Esophagus muscularis mucosa (tissue), 3 donors: ENCODE measurements around the gene SEMA3G.

Experiments
- CTCF ChIP-seq, 3 experiments: fragments of 200-600 bp in 2 of 3; fragments of 450-650 bp in 1 of 3; sonication (generic) in 2 of 3; IDR thresholded peaks; one replicate each; pipeline ENCODE4 v1.5.1; 2017 to 2019; ENCODE audit warnings: antibody characterized with exemption in 3 of 3, mild to moderate bottlenecking in 2 of 3, moderate library complexity in 1 of 3
- POLR2A ChIP-seq: fragments of 450-650 bp; IDR thresholded peaks from one replicate; pipeline ENCODE4 v1.6.1; 2017; ENCODE audit warnings: antibody characterized with exemption, moderate library complexity, mild to moderate bottlenecking, low read depth
- POLR2AphosphoS5 ChIP-seq, 2 donors: sonication (generic); formaldehyde crosslinking; IDR thresholded peaks; one replicate each; pipeline ENCODE4 v1.6.1; 2017; ENCODE audit warnings: antibody characterized with exemption in 2 of 2

DNA sequence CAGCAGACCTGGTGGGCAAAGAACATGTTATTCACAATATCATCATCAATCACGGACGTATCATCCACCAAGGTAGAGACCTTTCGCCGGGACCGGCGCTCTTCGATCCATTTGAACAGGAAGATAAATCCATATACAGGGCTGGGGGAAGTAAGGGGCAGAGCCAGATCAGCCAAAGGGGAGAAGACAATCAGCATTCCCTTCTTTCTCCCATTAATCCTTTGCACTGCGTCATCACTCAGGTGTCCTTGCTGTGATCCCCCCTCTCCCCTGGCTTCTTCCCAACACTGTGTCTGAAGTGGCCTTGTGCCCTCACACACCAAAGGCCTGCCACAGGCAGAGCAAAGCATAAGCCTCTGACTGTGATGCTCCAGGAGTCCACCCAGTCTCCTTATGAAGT lies 36.4 kb downstream of the SEMA3G start:
- no peak for TF ChIP-seq CTCF (IDR thresholded peaks at IDR 0.05)
- no peak for TF ChIP-seq POLR2A
- TF ChIP-seq POLR2AphosphoS5 (IDR thresholded peaks at IDR 0.05), result no peak
